ENCODE results near the gene GALR1. TPM values are rescaled to one million over a fixed set of nuclear protein-coding genes. Genes with fewer than 3 reads are reported as not detected.
"Not testable (repeated sequence)": the region's sequence is repeated elsewhere in the genome, so short reads cannot be mapped to it uniquely, and the experiment has no call there.

The GALR1 gene
- total RNA-seq, 2 experiments from 2014 or later: not detected

- no peak overlapping the region for H3K27ac Mint-ChIP-seq
- POLR2A ChIA-PET: no interaction called here
Measured at GRCh38 chr18:77262643-77263465, 13.2 kb downstream of the GALR1 start.

GRCh38 chr18:77263466-77263763 lies 13.8 kb downstream of the GALR1 start:
- H3K4me1 Mint-ChIP-seq: no peaks in the 10 kb centered on the region
- POLR2A ChIA-PET: no interaction called here

More at GRCh38 chr18:77262643-77263465, 13.2 kb downstream of the GALR1 start:
- Mint-ChIP-seq H3K4me1 (no peaks in the 10 kb centered on the region), H3K9me3 (peaks cover 16% of the 10 kb centered on the region), H3K36me3 (ENCODE audit: low read depth) (peaks cover 2% of the 10 kb centered on the region), H3K27me3 (no peaks in the 10 kb centered on the region), H3K4me3 (no peak overlapping the region)
- no peak for DNase-seq
- CTCF ChIA-PET: interaction anchor here (0.8 kb wide), 1 partner anchor 11 kb away, joined by 3 read pairs; no protein-coding TSS in a partner anchor

GRCh38 chr18:77267969-77268368 lies 18.3 kb downstream of the GALR1 start:
- Mint-ChIP-seq H3K27ac (no peak overlapping the region), H3K27me3 (peaks cover 13% of the 10 kb centered on the region), H3K4me3 (no peak overlapping the region), H3K36me3 (ENCODE audit: low read depth) (peaks cover 2% of the 10 kb centered on the region), H3K4me1 (no peaks in the 10 kb centered on the region), H3K9me3 (peaks cover 15% of the 10 kb centered on the region)
- POLR2A ChIA-PET: no interaction called here
- DNase-seq: no peak
- CTCF ChIA-PET: no interaction called here

More at GRCh38 chr18:77263466-77263763, 13.8 kb downstream of the GALR1 start:
- no peak overlapping the region for H3K27ac Mint-ChIP-seq
- DNase-seq: no peak
- H3K27me3 Mint-ChIP-seq: peaks cover under 1% of the 10 kb centered on the region
- H3K36me3 Mint-ChIP-seq (ENCODE audit: low read depth): peaks cover 2% of the 10 kb centered on the region
- H3K4me3 Mint-ChIP-seq: no peak overlapping the region
- CTCF ChIA-PET: interaction anchor here (0.8 kb wide), 1 partner anchor 10 kb away, joined by 3 read pairs; no protein-coding TSS in a partner anchor
- peaks cover 13% of the 10 kb centered on the region for H3K9me3 Mint-ChIP-seq

- Mint-ChIP-seq H3K4me3 (no peak overlapping the region), H3K27ac (no peak overlapping the region), H3K9me3 (peaks cover 15% of the 10 kb centered on the region), H3K36me3 (ENCODE audit: low read depth) (peaks cover 2% of the 10 kb centered on the region), H3K4me1 (no peaks in the 10 kb centered on the region), H3K27me3 (peaks cover 13% of the 10 kb centered on the region)
- CTCF ChIA-PET: no interaction called here
- POLR2A ChIA-PET: no interaction called here
- no peak for DNase-seq
Measured at GRCh38 chr18:77268456-77268855, 18.8 kb downstream of the GALR1 start.

- H3K36me3 Mint-ChIP-seq (ENCODE audit: low read depth): no peaks in the 10 kb centered on the region
- peaks cover 15% of the 10 kb centered on the region for H3K27me3 Mint-ChIP-seq
- H3K9me3 Mint-ChIP-seq: peaks cover 2% of the 10 kb centered on the region
- ChIA-PET CTCF (no interaction called here), POLR2A (no interaction called here)
- H3K4me3 Mint-ChIP-seq: no peak overlapping the region
- no peak overlapping the region for H3K27ac Mint-ChIP-seq
- no peaks in the 10 kb centered on the region for H3K4me1 Mint-ChIP-seq
- DNase-seq: no peak
Measured at GRCh38 chr18:77271576-77272481, 22.2 kb downstream of the GALR1 start.

- H3K36me3 Mint-ChIP-seq (ENCODE audit: low read depth); CTCF ChIA-PET; H3K4me3 Mint-ChIP-seq; H3K9me3 Mint-ChIP-seq; H3K4me1 Mint-ChIP-seq; H3K27ac Mint-ChIP-seq; POLR2A ChIA-PET; DNase-seq: not testable (repeated sequence)
- peaks cover 19% of the 10 kb centered on the region for H3K27me3 Mint-ChIP-seq
Measured at GRCh38 chr18:77290841-77291240, 41.2 kb downstream of the GALR1 start.

- no peak overlapping the region for H3K4me3 Mint-ChIP-seq
- H3K27me3 Mint-ChIP-seq: no peaks in the 10 kb centered on the region
- H3K9me3 Mint-ChIP-seq: no peaks in the 10 kb centered on the region
- ChIA-PET CTCF (no interaction called here), POLR2A (no interaction called here)
- no peak overlapping the region for H3K27ac Mint-ChIP-seq
- DNase-seq: no peak
- no peaks in the 10 kb centered on the region for H3K36me3 Mint-ChIP-seq (ENCODE audit: low read depth)
- H3K4me1 Mint-ChIP-seq: no peaks in the 10 kb centered on the region
Measured at GRCh38 chr18:77298172-77298571, 48.5 kb downstream of the GALR1 start.

- ChIA-PET POLR2A (no interaction called here), CTCF (interaction anchor here (0.6 kb wide), 1 partner anchor 26 kb away, joined by 3 read pairs; no protein-coding TSS in a partner anchor)
- Mint-ChIP-seq H3K9me3 (no peaks in the 10 kb centered on the region), H3K4me1 (no peaks in the 10 kb centered on the region), H3K27ac (no peak overlapping the region), H3K36me3 (ENCODE audit: low read depth) (no peaks in the 10 kb centered on the region), H3K4me3 (no peak overlapping the region), H3K27me3 (no peaks in the 10 kb centered on the region)
- no peak for DNase-seq
Measured at GRCh38 chr18:77299706-77300105, 50.1 kb downstream of the GALR1 start.

- Mint-ChIP-seq H3K4me3 (no peak overlapping the region), H3K9me3 (no peaks in the 10 kb centered on the region), H3K36me3 (ENCODE audit: low read depth) (no peaks in the 10 kb centered on the region), H3K27me3 (no peaks in the 10 kb centered on the region), H3K27ac (no peak overlapping the region), H3K4me1 (no peaks in the 10 kb centered on the region)
- ChIA-PET CTCF (no interaction called here), POLR2A (no interaction called here)
- DNase-seq: no peak
Measured at GRCh38 chr18:77300579-77300978, 50.9 kb downstream of the GALR1 start.

GRCh38 chr18:77304268-77304667 lies 54.6 kb downstream of the GALR1 start:
- Mint-ChIP-seq H3K36me3 (ENCODE audit: low read depth) (no peaks in the 10 kb centered on the region), H3K4me1 (no peaks in the 10 kb centered on the region), H3K27ac (no peak overlapping the region), H3K27me3 (no peaks in the 10 kb centered on the region), H3K4me3 (no peak overlapping the region), H3K9me3 (no peaks in the 10 kb centered on the region)
- DNase-seq: no peak
- POLR2A ChIA-PET: no interaction called here
- CTCF ChIA-PET: no interaction called here

GRCh38 chr18:77305676-77306075 lies 56.0 kb downstream of the GALR1 start:
- no peaks in the 10 kb centered on the region for H3K4me1 Mint-ChIP-seq
- no peak overlapping the region for H3K27ac Mint-ChIP-seq
- POLR2A ChIA-PET: no interaction called here
- no peaks in the 10 kb centered on the region for H3K36me3 Mint-ChIP-seq (ENCODE audit: low read depth)
- DNase-seq: no peak
- CTCF ChIA-PET: no interaction called here
- H3K27me3 Mint-ChIP-seq: no peaks in the 10 kb centered on the region
- no peak overlapping the region for H3K4me3 Mint-ChIP-seq
- no peaks in the 10 kb centered on the region for H3K9me3 Mint-ChIP-seq

GRCh38 chr18:77308216-77308615 lies 58.6 kb downstream of the GALR1 start:
- no peak overlapping the region for H3K27ac Mint-ChIP-seq
- CTCF ChIA-PET: no interaction called here

GRCh38 chr18:77314511-77314910 lies 64.9 kb downstream of the GALR1 start:
- no peak for DNase-seq
- Mint-ChIP-seq H3K36me3 (ENCODE audit: low read depth) (no peaks in the 10 kb centered on the region), H3K4me1 (no peaks in the 10 kb centered on the region), H3K4me3 (no peak overlapping the region), H3K9me3 (no peaks in the 10 kb centered on the region), H3K27ac (no peak overlapping the region), H3K27me3 (peaks cover 4% of the 10 kb centered on the region)
- ChIA-PET CTCF (no interaction called here), POLR2A (no interaction called here)

More at GRCh38 chr18:77308216-77308615, 58.6 kb downstream of the GALR1 start:
- no peaks in the 10 kb centered on the region for H3K36me3 Mint-ChIP-seq (ENCODE audit: low read depth)
- DNase-seq: no peak
- no peaks in the 10 kb centered on the region for H3K27me3 Mint-ChIP-seq
- no peaks in the 10 kb centered on the region for H3K9me3 Mint-ChIP-seq
- H3K4me3 Mint-ChIP-seq: no peak overlapping the region
- H3K4me1 Mint-ChIP-seq: no peaks in the 10 kb centered on the region
- POLR2A ChIA-PET: no interaction called here

Measured in activated CD4-positive, alpha-beta memory T cell treated with anti-CD3 and anti-CD28 coated beads, Interleukin-2, amount 10 ng/mL, durations not matched to agents 7 days and 5 days (primary cell).